OCI-LY3 (cell line): ENCODE measurements around the gene CRTC1.

ENCODE experiments used
- H2AFZ ChIP-seq: fragments of 200-600, 300-600 bp; shearing (Covaris generic); 2 replicates; pipeline ENCODE4 v1.6.0; 2014; ENCODE audit warnings: antibody characterized with exemption, low read depth, low read length
- H3K27ac ChIP-seq: fragments of 200-600, 300-600 bp; sonication (generic); 2 replicates; pipeline ENCODE4 v1.5.1; 2014; ENCODE audit warnings: mild to moderate bottlenecking, low read length, moderate library complexity, mixed read lengths
- H3K27me3 ChIP-seq: fragments of 200-600, 300-600 bp; sonication (generic); 2 replicates; pipeline ENCODE4 v1.6.1; 2014; ENCODE audit warnings: low read depth, low read length, mixed read lengths
- H3K36me3 ChIP-seq: fragments of 200-600, 300-600 bp; sonication (generic); replicated peaks from 2 replicates; pipeline ENCODE3; 2014; ENCODE audit warnings: low read depth, low read length, mixed read lengths
- H3K4me1 ChIP-seq: fragments of 300-600, 200-600 bp; sonication (generic); 2 replicates; pipeline ENCODE4 v1.6.1; 2014; ENCODE audit warnings: low read length, mixed read lengths
- H3K4me2 ChIP-seq: fragments of 200-600, 300-600 bp; sonication (generic); 2 replicates; pipeline ENCODE4 v1.6.1; 2014; ENCODE audit warnings: low read length, mixed read lengths
- H3K4me3 ChIP-seq: fragments of 300-600, 200-600 bp; sonication (generic); 2 replicates; pipeline ENCODE4 v1.5.1; 2014; ENCODE audit warnings: antibody characterized with exemption, mild to moderate bottlenecking, low read length, moderate library complexity
- H3K79me2 ChIP-seq: fragments of 300-600, 200-600 bp; shearing (Covaris generic); 2 replicates; pipeline ENCODE4 v1.6.1; 2014; ENCODE audit warnings: mild to moderate bottlenecking, low read length, mixed read lengths
- H3K9ac ChIP-seq: fragments of 300-600, 200-600 bp; shearing (Covaris generic); 2 replicates; pipeline ENCODE4 v1.6.0; 2014; ENCODE audit warnings: mild to moderate bottlenecking, low read length, moderate library complexity
- H3K9me3 ChIP-seq: fragments of 200-600, 300-600 bp; shearing (Covaris generic); 2 replicates; pipeline ENCODE4 v1.6.1; 2014; ENCODE audit warnings: low read length, mixed read lengths; ENCODE audit not compliant: insufficient read depth
- H4K20me1 ChIP-seq: fragments of 200-600, 300-600 bp; sonication (generic); 2 replicates; pipeline ENCODE4 v1.6.1; 2016; ENCODE audit warnings: low read length, mixed read lengths; ENCODE audit not compliant: insufficient read depth
- CTCF ChIP-seq: fragments of 200-600, 300-600 bp; sonication (generic); IDR thresholded peaks from 2 replicates; pipeline ENCODE4 v1.5.1; 2014; ENCODE audit warnings: antibody characterized with exemption, low read length, low read depth
- EZH2phosphoT487 ChIP-seq: fragments of 200-600 bp; shearing (Covaris generic); IDR thresholded peaks from 2 replicates; pipeline ENCODE4 v1.6.1; 2018; ENCODE audit warnings: antibody characterized with exemption, mixed run types, low read depth

Gene CRTC1

GRCh38 chr19:18704971-18705370 is 21.5 kb downstream of the CRTC1 start:
- Histone ChIP-seq H3K4me2 (no peak overlapping the region), H3K9ac (no peak overlapping the region), H3K79me2 (no peaks in the 10 kb centered on the region), H3K9me3 (no peaks in the 10 kb centered on the region), H2AFZ (no peak overlapping the region), H3K36me3 (no peaks in the 10 kb centered on the region), H3K4me1 (peaks cover 16% of the 10 kb centered on the region), H3K4me3 (no peak overlapping the region), H4K20me1 (peaks cover 24% of the 10 kb centered on the region), H3K27ac (no peak overlapping the region), H3K27me3 (peaks cover 4% of the 10 kb centered on the region)
- TF ChIP-seq EZH2phosphoT487 (no peak), CTCF (no peak)

GRCh38 chr19:18708452-18709231 is 25.2 kb downstream of the CRTC1 start:
- Histone ChIP-seq H3K27me3 (peaks cover 4% of the 10 kb centered on the region), H3K4me1 (no peaks in the 10 kb centered on the region), H3K36me3 (no peaks in the 10 kb centered on the region), H2AFZ (no peak overlapping the region), H3K4me2 (no peak overlapping the region), H3K27ac (no peak overlapping the region), H3K79me2 (no peaks in the 10 kb centered on the region), H4K20me1 (peaks cover 17% of the 10 kb centered on the region), H3K4me3 (no peak overlapping the region), H3K9ac (no peak overlapping the region), H3K9me3 (no peaks in the 10 kb centered on the region)
- TF ChIP-seq CTCF (no peak), EZH2phosphoT487 (no peak)

DNA sequence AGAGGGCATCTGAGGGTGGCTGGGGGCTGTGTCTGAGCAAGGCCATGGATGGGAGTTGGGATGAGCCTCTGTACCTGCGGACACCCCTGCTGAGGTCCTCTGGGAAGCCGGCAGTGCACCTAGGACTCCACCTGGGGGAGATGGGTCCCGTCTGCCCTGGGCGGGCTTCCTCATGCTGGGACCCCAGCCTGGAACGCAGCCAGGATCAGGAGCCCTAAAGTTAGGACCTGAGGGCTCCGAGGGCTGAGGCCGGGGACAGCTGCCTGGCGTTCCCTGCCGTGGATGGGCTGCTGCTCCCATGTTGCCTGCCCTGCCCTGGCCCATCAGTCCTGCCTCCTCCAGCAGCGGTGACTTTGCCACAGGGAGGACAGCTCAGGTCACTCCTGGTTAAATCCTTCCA is 26.1 kb downstream of the CRTC1 start:
- Histone ChIP-seq H3K27ac (no peak overlapping the region), H3K36me3 (no peaks in the 10 kb centered on the region), H3K27me3 (peaks cover 4% of the 10 kb centered on the region), H3K4me1 (no peaks in the 10 kb centered on the region), H2AFZ (no peak overlapping the region), H3K79me2 (no peaks in the 10 kb centered on the region), H3K4me3 (no peak overlapping the region), H3K4me2 (no peak overlapping the region), H4K20me1 (peaks cover 17% of the 10 kb centered on the region), H3K9me3 (no peaks in the 10 kb centered on the region), H3K9ac (no peak overlapping the region)
- TF ChIP-seq CTCF = no peak

DNA sequence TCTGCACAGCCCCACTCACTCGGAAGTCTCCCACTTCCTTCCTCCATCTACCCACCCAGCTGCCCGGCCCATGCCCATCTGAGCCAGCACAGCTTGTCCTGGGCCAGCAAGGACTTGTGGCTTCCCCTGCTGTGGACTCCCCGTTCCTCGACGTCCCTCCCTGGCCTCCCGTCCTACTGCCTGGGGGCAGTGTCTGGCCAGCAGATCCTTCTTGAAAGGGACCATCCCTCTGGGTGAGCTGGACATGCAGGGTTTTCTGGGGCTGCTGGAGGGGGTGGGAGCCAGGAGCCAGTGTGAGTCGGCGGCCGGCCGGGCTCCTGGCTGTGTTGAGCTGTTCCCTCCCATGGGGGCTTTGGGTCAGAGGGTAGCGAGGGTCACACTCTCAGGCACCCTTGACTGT is 26.7 kb downstream of the CRTC1 start:
- Histone ChIP-seq H3K9me3 (no peaks in the 10 kb centered on the region), H3K27me3 (peaks cover 4% of the 10 kb centered on the region), H3K27ac (no peak overlapping the region), H3K79me2 (no peaks in the 10 kb centered on the region), H3K4me2 (no peak overlapping the region), H4K20me1 (peaks cover 17% of the 10 kb centered on the region), H3K36me3 (no peaks in the 10 kb centered on the region), H3K4me3 (no peak overlapping the region), H3K9ac (no peak overlapping the region), H3K4me1 (no peaks in the 10 kb centered on the region), H2AFZ (no peak overlapping the region)
- TF ChIP-seq CTCF = no peak
- no peak for TF ChIP-seq EZH2phosphoT487
